Tibial nerve (tissue), 4 donors: Measurements from ENCODE around the gene KLHL25.

Source experiments
- CTCF ChIP-seq, 5 experiments: fragments of 200-600 bp in 3 of 5; fragments of 450-650 bp in 2 of 5; sonication (generic) in 3 of 5; IDR thresholded peaks; one replicate each; pipeline ENCODE4 v1.5.1; 2016 to 2019; ENCODE audit warnings: antibody characterized with exemption in 5 of 5, mild to moderate bottlenecking in 3 of 5, moderate library complexity in 2 of 5
- EP300 ChIP-seq, 2 donors: sonication (generic); formaldehyde crosslinking; IDR thresholded peaks; one replicate each; pipeline ENCODE4 v1.6.1; 2017; ENCODE audit warnings: antibody characterized with exemption in 2 of 2, mild to moderate bottlenecking in 1 of 2
- POLR2A ChIP-seq, 2 donors: fragments of 450-650 bp; IDR thresholded peaks; one replicate each; pipeline ENCODE4 v1.6.1; 2017; ENCODE audit warnings: antibody characterized with exemption in 2 of 2, mild to moderate bottlenecking in 2 of 2, moderate library complexity in 2 of 2

GRCh38 chr15:85792102-85792731 lies 2.5 kb downstream of the KLHL25 start:
- TF ChIP-seq CTCF (IDR thresholded peaks at IDR 0.05) (no peak), POLR2A (IDR thresholded peaks at IDR 0.05) (no peak), EP300 (IDR thresholded peaks at IDR 0.05) (no peak)
